Measurements from ENCODE around the gene RAB11A.

The RAB11A gene

GRCh38 chr15:65881766-65882434 lies 12.6 kb downstream of the RAB11A start:
- no peak for DNase-seq (ENCODE audit: low read depth in 1 of 2, low spot score in 1 of 2)
- no peak for TF ChIP-seq JUND (IDR thresholded peaks at IDR 0.05; ENCODE audit: low read depth)
- in situ Hi-C loops (cut with HindIII; ENCODE audit: low pct_unique_long_range_greater_than_20kb, low sequenced_read_pairs) = no loop called here

- DNase-seq (ENCODE audit: low read depth in 1 of 2, low spot score in 1 of 2) = no peak
- in situ Hi-C loops (cut with HindIII; ENCODE audit: low pct_unique_long_range_greater_than_20kb, low sequenced_read_pairs) = no loop called here
- no peak for TF ChIP-seq JUND (IDR thresholded peaks at IDR 0.05; ENCODE audit: low read depth)
Measured at GRCh38 chr15:65883571-65883970, 14.3 kb downstream of the RAB11A start.

- in situ Hi-C loops (cut with HindIII; ENCODE audit: low pct_unique_long_range_greater_than_20kb, low sequenced_read_pairs) = no loop called here
- TF ChIP-seq JUND (IDR thresholded peaks at IDR 0.05; ENCODE audit: low read depth) = no peak
- no peak for DNase-seq (ENCODE audit: low read depth in 1 of 2, low spot score in 1 of 2)
Measured at GRCh38 chr15:65884511-65884910, 15.2 kb downstream of the RAB11A start.

GRCh38 chr15:65885668-65886218 lies 16.5 kb downstream of the RAB11A start:
- peak in 1 of 2 experiments; percentile 17 for DNase-seq (ENCODE audit: low read depth in 1 of 2, low spot score in 1 of 2)
- TF ChIP-seq JUND (IDR thresholded peaks at IDR 0.05; ENCODE audit: low read depth) = no peak
- in situ Hi-C loops (cut with HindIII; ENCODE audit: low pct_unique_long_range_greater_than_20kb, low sequenced_read_pairs) = no loop called here

- no peak for DNase-seq (ENCODE audit: low read depth in 1 of 2, low spot score in 1 of 2)
- in situ Hi-C loops (cut with HindIII; ENCODE audit: low pct_unique_long_range_greater_than_20kb, low sequenced_read_pairs) = no loop called here
- TF ChIP-seq JUND (IDR thresholded peaks at IDR 0.05; ENCODE audit: low read depth) = no peak
Measured at GRCh38 chr15:65887565-65887964, 18.3 kb downstream of the RAB11A start.

- TF ChIP-seq JUND (IDR thresholded peaks at IDR 0.05; ENCODE audit: low read depth) = no peak
- no peak for DNase-seq (ENCODE audit: low read depth in 1 of 2, low spot score in 1 of 2)
- in situ Hi-C loops (cut with HindIII; ENCODE audit: low pct_unique_long_range_greater_than_20kb, low sequenced_read_pairs) = no loop called here
Measured at GRCh38 chr15:65888981-65889380, 19.7 kb downstream of the RAB11A start.

GRCh38 chr15:65893060-65893459 lies 23.8 kb downstream of the RAB11A start:
- TF ChIP-seq JUND (IDR thresholded peaks at IDR 0.05; ENCODE audit: low read depth) = no peak
- in situ Hi-C loops (cut with HindIII; ENCODE audit: low pct_unique_long_range_greater_than_20kb, low sequenced_read_pairs) = no loop called here
- no peak for DNase-seq (ENCODE audit: low read depth in 1 of 2, low spot score in 1 of 2)

- no peak for TF ChIP-seq JUND (IDR thresholded peaks at IDR 0.05; ENCODE audit: low read depth)
- in situ Hi-C loops (cut with HindIII; ENCODE audit: low pct_unique_long_range_greater_than_20kb, low sequenced_read_pairs) = no loop called here
- no peak for DNase-seq (ENCODE audit: low read depth in 1 of 2, low spot score in 1 of 2)
Measured at GRCh38 chr15:65896236-65896635, 26.9 kb downstream of the RAB11A start.

GRCh38 chr15:65900488-65900887 lies 31.2 kb downstream of the RAB11A start:
- no peak for DNase-seq (ENCODE audit: low read depth in 1 of 2, low spot score in 1 of 2)
- TF ChIP-seq JUND (IDR thresholded peaks at IDR 0.05; ENCODE audit: low read depth) = no peak
- in situ Hi-C loops (cut with HindIII; ENCODE audit: low pct_unique_long_range_greater_than_20kb, low sequenced_read_pairs) = no loop called here

GRCh38 chr15:65901336-65901735 lies 32.0 kb downstream of the RAB11A start:
- no peak for DNase-seq (ENCODE audit: low read depth in 1 of 2, low spot score in 1 of 2)
- in situ Hi-C loops (cut with HindIII; ENCODE audit: low pct_unique_long_range_greater_than_20kb, low sequenced_read_pairs) = no loop called here
- TF ChIP-seq JUND (IDR thresholded peaks at IDR 0.05; ENCODE audit: low read depth) = no peak

- in situ Hi-C loops (cut with HindIII; ENCODE audit: low pct_unique_long_range_greater_than_20kb, low sequenced_read_pairs) = no loop called here
- TF ChIP-seq JUND (IDR thresholded peaks at IDR 0.05; ENCODE audit: low read depth) = no peak
- DNase-seq (ENCODE audit: low read depth in 1 of 2, low spot score in 1 of 2) = no peak
Measured at GRCh38 chr15:65901836-65902235, 32.5 kb downstream of the RAB11A start.

- TF ChIP-seq JUND (IDR thresholded peaks at IDR 0.05; ENCODE audit: low read depth) = no peak
- peak in 1 of 2 experiments; percentile 91 for DNase-seq (ENCODE audit: low read depth in 1 of 2, low spot score in 1 of 2)
- in situ Hi-C loops (cut with HindIII; ENCODE audit: low pct_unique_long_range_greater_than_20kb, low sequenced_read_pairs) = no loop called here
Measured at GRCh38 chr15:65902373-65902772, 33.1 kb downstream of the RAB11A start.

- TF ChIP-seq JUND (IDR thresholded peaks at IDR 0.05; ENCODE audit: low read depth) = no peak
- in situ Hi-C loops (cut with HindIII; ENCODE audit: low pct_unique_long_range_greater_than_20kb, low sequenced_read_pairs) = no loop called here
- no peak for DNase-seq (ENCODE audit: low read depth in 1 of 2, low spot score in 1 of 2)
Measured at GRCh38 chr15:65903296-65904073, 34.2 kb downstream of the RAB11A start.

All from T47D (cell line).